ENCODE measurements around the gene ATP6V0B. TPM values are rescaled to one million over a fixed set of nuclear protein-coding genes. Genes with fewer than 3 reads are reported as not detected.

ATP6V0B gene
- total RNA-seq, 1 donor from 2014 or later = 115 TPM

DNA sequence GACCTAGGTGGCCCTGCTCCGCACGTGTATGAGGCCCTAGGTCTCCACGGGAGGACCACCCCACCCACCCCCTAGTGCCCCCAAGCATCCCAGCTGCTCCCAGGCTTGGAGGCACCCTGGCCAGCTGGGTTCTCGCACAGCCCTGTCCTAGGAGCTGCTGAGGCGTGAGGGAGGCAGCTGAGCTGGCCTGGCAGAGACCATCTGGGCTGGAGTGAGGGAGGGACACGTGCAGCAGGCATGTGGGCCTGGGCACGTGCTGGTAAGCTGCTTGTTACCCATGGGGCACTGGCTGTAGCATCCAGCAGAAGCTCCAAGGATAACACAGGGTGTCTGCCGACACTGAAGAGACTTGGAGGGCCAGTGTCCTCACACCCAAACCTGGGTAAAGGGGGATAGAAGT, 46.4 kb downstream of the ATP6V0B start:
- Histone ChIP-seq H3K27ac (no peak overlapping the region), H3K4me1 (peaks cover 0 to 3% of the 10 kb centered on the region in 2 donors), H3K9me3 (no peaks in the 10 kb centered on the region), H3K4me3 (no peak overlapping the region), H3K36me3 (no peaks in the 10 kb centered on the region), H3K27me3 (no peaks in the 10 kb centered on the region)
- TF ChIP-seq, protein P1, sequence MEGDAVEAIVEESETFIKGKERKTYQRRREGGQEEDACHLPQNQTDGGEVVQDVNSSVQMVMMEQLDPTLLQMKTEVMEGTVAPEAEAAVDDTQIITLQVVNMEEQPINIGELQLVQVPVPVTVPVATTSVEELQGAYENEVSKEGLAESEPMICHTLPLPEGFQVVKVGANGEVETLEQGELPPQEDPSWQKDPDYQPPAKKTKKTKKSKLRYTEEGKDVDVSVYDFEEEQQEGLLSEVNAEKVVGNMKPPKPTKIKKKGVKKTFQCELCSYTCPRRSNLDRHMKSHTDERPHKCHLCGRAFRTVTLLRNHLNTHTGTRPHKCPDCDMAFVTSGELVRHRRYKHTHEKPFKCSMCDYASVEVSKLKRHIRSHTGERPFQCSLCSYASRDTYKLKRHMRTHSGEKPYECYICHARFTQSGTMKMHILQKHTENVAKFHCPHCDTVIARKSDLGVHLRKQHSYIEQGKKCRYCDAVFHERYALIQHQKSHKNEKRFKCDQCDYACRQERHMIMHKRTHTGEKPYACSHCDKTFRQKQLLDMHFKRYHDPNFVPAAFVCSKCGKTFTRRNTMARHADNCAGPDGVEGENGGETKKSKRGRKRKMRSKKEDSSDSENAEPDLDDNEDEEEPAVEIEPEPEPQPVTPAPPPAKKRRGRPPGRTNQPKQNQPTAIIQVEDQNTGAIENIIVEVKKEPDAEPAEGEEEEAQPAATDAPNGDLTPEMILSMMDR (IDR thresholded peaks at IDR 0.05) = no peak
- intact Hi-C loops (cut with DNase I) = no loop called here
- no peak for DNase-seq (ENCODE audit: low spot score in 2 of 2)

DNA sequence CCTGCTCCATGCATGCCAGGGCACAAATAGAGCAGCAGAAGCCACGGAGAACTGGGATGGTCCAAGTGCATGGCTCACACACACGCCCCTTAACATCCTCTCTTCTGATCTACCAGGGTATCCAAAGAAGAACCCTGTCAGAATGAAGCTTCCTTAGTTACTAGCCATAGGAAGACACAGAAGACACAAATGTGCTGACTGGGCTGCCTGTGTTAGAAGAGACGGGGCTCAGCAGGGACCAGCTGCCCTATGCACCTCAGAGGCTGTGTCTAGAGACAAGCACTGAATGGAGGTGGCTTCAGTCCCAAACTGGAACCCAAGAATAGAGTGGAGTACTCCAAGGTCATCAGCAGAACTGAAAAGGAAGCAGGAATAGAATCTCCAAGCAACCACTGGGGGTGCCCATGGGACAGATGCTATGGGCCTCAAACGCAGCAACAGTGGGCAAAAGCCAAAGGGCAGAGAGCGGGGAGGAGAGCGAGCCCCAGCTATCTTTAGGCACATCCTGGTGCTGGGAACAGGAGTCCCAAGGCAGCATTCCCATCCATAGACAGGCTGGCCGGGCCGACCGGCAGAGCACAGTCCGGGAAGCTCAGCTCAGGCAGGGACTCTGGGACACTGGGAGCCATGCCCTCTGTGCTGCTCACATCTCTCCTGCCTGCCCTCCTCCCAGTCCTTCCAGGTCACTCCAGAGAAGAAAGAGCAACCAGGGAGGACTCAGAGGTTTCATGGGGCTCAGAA, 47.0 kb downstream of the ATP6V0B start:
- Histone ChIP-seq H3K4me1 (no peaks in the 10 kb centered on the region), H3K27ac (no peak overlapping the region), H3K27me3 (no peaks in the 10 kb centered on the region), H3K36me3 (no peaks in the 10 kb centered on the region), H3K4me3 (no peak overlapping the region), H3K9me3 (no peaks in the 10 kb centered on the region)
- TF ChIP-seq, protein P1 (IDR thresholded peaks at IDR 0.05) = no peak
- no peak for DNase-seq (ENCODE audit: low spot score in 2 of 2)
- intact Hi-C loops (cut with DNase I) = no loop called here

DNA sequence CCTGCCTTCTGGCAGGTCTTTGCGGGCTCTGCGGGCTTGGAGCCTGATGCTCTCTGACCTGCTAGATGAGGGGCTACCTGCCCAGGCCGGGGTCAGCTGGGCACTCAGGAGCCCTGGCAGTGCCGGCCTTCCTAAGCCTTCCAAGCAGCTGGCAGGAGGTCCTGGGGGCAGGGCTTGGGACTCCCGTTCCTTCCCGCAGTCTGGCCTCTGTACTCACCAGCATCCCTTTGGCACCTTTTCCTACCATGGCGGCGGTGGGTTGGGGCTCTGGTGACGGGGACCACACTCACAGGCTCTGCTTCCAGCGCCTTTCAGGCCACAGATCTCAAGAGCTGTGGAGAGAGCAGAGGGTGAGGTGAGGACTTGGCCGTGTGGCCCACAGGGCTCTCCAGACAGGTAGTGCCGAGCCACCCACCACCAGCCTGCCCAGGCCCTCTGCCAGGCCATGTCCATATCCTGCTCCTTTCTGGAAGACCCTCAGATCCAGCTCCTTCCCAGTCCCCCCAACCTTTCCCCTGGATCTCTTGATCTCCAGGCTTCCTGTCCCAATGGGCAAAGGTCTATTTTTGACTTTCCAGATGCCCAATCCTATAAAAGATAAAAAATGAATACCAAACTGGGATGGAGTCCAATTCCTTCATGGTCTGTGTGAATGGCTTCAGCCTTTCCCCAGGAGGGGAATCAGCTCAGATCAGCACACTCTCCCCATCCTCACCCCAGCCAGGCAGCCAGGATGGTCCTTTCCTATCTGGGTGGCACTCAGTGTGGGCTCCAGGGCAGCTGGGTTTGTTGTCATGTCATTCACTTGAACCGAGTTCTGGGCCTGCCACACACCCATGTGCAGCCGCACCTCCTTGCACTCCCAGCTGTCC, 49.5 kb downstream of the ATP6V0B start:
- Histone ChIP-seq H3K4me3 (no peak overlapping the region), H3K27me3 (no peaks in the 10 kb centered on the region), H3K27ac (no peak overlapping the region), H3K36me3 (no peaks in the 10 kb centered on the region), H3K9me3 (no peaks in the 10 kb centered on the region), H3K4me1 (peaks cover 0 to 2% of the 10 kb centered on the region in 2 donors)
- intact Hi-C loops (cut with DNase I) = no loop called here
- TF ChIP-seq, protein P1 (IDR thresholded peaks at IDR 0.05) = no peak
- DNase-seq (ENCODE audit: low spot score in 2 of 2) = no peak

DNA sequence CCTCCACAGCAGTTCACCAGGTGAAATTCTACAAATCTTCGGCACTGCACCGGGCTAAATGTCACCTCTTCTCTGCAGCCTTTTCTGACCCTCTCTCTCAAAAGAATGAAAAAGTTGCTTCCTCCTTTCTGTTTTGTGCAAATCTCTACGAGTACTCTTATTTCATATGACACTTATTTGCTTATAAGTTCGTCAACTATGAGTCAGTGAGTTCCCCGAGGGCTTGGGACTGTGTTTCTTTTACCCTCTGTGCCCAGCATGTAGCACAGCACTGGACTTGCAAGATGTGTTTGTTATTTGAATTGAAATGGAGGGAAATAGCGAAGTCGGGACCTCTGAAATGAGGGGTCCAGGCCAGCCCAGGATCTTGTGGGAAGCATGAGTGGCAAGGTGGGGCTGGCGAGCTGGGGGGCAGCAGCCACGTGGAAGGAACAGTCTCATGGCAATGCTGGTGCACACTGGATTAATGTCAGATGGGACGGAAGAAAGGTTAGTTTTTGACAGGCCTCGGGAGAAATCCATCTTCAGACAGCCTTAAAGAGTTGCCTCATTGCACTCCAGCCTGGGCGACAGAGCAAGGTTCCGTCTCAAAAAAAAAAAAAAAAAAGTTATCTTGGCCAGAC, 50.3 kb downstream of the ATP6V0B start:
- H3K27me3 ChIP-seq = no peaks in the 10 kb centered on the region
- TF ChIP-seq, protein P1 (IDR thresholded peaks at IDR 0.05) = no peak
- H3K27ac ChIP-seq = no peak overlapping the region
- intact Hi-C loops (cut with DNase I) = no loop called here
- H3K9me3 ChIP-seq = no peaks in the 10 kb centered on the region
- H3K4me1 ChIP-seq = peaks cover 0 to 5% of the 10 kb centered on the region in 2 donors
- no peak for DNase-seq (ENCODE audit: low spot score in 2 of 2)
- no peaks in the 10 kb centered on the region for H3K36me3 ChIP-seq
- no peak overlapping the region for H3K4me3 ChIP-seq

DNA sequence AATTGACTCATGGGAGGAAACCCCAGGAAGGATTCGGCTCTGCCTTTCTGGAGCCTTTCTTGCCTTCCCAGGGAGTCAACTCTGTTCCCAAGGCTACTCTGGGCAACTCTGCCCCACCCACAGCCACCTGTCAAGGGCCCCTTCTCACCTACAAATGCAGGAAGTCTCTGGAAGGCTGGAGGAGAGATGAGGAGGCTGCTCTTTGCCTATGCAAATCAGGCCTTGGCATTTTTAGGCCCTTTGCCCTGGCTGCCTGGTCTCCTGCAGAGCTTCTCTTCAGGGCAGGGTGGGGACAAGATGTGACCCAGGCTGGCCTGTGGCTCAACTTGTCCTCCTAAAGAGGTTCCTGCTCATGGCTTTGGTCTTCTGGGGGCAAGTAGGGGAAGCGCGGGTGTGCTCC, 51.1 kb downstream of the ATP6V0B start:
- TF ChIP-seq, protein P1 (IDR thresholded peaks at IDR 0.05) = no peak
- H3K4me1 ChIP-seq = peaks cover 0 to 5% of the 10 kb centered on the region in 2 donors
- H3K4me3 ChIP-seq = no peak overlapping the region
- intact Hi-C loops (cut with DNase I) = no loop called here
- no peaks in the 10 kb centered on the region for H3K36me3 ChIP-seq
- no peaks in the 10 kb centered on the region for H3K9me3 ChIP-seq
- DNase-seq (ENCODE audit: low spot score in 2 of 2) = no peak
- H3K27ac ChIP-seq = no peak overlapping the region
- no peaks in the 10 kb centered on the region for H3K27me3 ChIP-seq
